HEK293 (cell line): Measurements from ENCODE around the gene CDK14.

Experiments
- MZF1 ChIP-seq: fragments of 450-650 bp; formaldehyde crosslinking; IDR thresholded peaks from 2 replicates; pipeline ENCODE4 v1.5.1; 2017; ENCODE audit warnings: missing biosample characterization, missing genetic modification characterization, borderline replicate concordance
- YY1 ChIP-seq: fragments of 450-650 bp; formaldehyde crosslinking; IDR thresholded peaks from 2 replicates; pipeline ENCODE4 v1.5.1; 2018; ENCODE audit warnings: missing biosample characterization, missing genetic modification characterization
- ZBTB1 ChIP-seq: fragments of 450-650 bp; formaldehyde crosslinking; IDR thresholded peaks from 2 replicates; pipeline ENCODE4 v1.5.1; 2016; ENCODE audit warnings: missing biosample characterization, missing genetic modification characterization
- ZFP37 ChIP-seq: fragments of 450-650 bp; formaldehyde crosslinking; IDR thresholded peaks from 2 replicates; pipeline ENCODE4 v1.5.1; 2016; ENCODE audit warnings: missing biosample characterization, missing genetic modification characterization
- ZNF311 ChIP-seq: fragments of 450-650 bp; formaldehyde crosslinking; IDR thresholded peaks from 2 replicates; pipeline ENCODE4 v1.5.1; 2017; ENCODE audit warnings: missing biosample characterization, missing genetic modification characterization, borderline replicate concordance
- ZNF521 ChIP-seq: fragments of 450-650 bp; formaldehyde crosslinking; IDR thresholded peaks from 2 replicates; pipeline ENCODE4 v1.5.1; 2017; ENCODE audit warnings: missing biosample characterization, mild to moderate bottlenecking, missing genetic modification characterization
- TF ChIP-seq, protein P1 (sequence below): fragments of 450-650 bp; formaldehyde crosslinking; IDR thresholded peaks from 2 replicates; pipeline ENCODE4 v1.5.1; 2016; ENCODE audit warnings: missing biosample characterization, missing genetic modification characterization
- TF ChIP-seq, protein P2 (sequence below): fragments of 450-650 bp; formaldehyde crosslinking; IDR thresholded peaks from 2 replicates; pipeline ENCODE4 v1.5.1; 2016; ENCODE audit warnings: missing biosample characterization, missing genetic modification characterization, low read depth

DNA sequence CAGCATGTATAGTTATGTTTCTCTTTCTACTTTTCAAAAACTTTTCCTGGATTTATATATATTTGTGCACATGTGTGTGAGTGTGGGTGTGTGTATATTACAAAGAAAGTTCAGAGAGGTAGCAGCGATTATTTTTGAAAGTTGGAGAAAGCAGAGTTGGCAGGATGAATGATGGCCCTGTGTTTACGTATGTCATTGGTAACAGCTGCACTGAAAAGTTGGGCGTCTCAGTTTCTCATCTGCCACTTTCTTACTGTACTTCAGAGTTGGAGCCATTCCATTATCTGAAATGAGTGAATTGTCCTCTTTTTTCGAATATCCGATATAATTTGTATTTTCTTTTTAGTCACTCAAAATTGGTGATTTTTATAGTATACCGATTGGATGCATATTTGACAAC lies 172.2 kb downstream of the CDK14 start:
- TF ChIP-seq, protein P1, sequence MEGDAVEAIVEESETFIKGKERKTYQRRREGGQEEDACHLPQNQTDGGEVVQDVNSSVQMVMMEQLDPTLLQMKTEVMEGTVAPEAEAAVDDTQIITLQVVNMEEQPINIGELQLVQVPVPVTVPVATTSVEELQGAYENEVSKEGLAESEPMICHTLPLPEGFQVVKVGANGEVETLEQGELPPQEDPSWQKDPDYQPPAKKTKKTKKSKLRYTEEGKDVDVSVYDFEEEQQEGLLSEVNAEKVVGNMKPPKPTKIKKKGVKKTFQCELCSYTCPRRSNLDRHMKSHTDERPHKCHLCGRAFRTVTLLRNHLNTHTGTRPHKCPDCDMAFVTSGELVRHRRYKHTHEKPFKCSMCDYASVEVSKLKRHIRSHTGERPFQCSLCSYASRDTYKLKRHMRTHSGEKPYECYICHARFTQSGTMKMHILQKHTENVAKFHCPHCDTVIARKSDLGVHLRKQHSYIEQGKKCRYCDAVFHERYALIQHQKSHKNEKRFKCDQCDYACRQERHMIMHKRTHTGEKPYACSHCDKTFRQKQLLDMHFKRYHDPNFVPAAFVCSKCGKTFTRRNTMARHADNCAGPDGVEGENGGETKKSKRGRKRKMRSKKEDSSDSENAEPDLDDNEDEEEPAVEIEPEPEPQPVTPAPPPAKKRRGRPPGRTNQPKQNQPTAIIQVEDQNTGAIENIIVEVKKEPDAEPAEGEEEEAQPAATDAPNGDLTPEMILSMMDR (tag by site-specific recombination) = no peak
- TF ChIP-seq YY1 (tag by site-specific recombination) = no peak
- no peak for TF ChIP-seq ZNF521 (tag by site-specific recombination)
- TF ChIP-seq ZNF311 = no peak
- no peak for TF ChIP-seq MZF1
- TF ChIP-seq ZFP37 (tag by site-specific recombination) = no peak
- TF ChIP-seq, protein P2, sequence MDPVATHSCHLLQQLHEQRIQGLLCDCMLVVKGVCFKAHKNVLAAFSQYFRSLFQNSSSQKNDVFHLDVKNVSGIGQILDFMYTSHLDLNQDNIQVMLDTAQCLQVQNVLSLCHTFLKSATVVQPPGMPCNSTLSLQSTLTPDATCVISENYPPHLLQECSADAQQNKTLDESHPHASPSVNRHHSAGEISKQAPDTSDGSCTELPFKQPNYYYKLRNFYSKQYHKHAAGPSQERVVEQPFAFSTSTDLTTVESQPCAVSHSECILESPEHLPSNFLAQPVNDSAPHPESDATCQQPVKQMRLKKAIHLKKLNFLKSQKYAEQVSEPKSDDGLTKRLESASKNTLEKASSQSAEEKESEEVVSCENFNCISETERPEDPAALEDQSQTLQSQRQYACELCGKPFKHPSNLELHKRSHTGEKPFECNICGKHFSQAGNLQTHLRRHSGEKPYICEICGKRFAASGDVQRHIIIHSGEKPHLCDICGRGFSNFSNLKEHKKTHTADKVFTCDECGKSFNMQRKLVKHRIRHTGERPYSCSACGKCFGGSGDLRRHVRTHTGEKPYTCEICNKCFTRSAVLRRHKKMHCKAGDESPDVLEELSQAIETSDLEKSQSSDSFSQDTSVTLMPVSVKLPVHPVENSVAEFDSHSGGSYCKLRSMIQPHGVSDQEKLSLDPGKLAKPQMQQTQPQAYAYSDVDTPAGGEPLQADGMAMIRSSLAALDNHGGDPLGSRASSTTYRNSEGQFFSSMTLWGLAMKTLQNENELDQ (tag by site-specific recombination) = no peak
- TF ChIP-seq ZBTB1 (tag by site-specific recombination) = no peak
